ENCODE results near the gene GNL3.

The GNL3 gene

DNA sequence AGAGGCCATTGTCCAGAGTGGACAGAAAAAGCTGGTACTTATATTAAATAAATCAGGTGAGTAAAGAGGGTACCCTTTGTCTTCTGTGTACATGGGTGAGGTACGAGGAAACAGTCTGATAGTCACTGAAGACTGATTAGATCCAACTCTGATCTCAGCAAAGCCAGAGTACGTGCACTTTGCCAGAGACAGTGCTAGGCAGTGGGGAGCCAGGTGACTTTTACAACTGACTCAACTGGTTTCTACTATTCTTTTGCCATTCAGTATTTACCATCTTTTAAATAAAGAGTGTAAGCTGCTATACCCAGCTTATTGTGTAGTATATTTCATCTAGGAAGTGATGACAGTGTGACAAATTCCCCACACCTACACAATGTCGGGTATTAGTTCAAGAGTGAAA lies 3.3 kb downstream of the GNL3 start:
- no peak for DNase-seq

DNA sequence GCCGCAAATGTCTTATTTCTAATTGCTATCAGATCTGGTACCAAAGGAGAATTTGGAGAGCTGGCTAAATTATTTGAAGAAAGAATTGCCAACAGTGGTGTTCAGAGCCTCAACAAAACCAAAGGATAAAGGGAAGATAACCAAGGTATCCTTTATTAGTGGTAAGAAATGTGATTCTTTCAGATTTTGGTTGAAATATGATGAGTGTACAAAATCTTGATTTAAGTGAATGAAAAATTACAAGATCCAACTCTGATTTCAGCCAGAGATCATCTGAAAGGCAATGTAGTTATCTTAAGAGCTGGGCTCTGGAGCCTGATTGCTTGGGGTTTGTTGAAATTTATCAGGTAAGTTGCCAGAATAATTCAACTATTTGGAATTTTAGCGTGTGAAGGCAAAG lies 4.7 kb downstream of the GNL3 start:
- no peak for DNase-seq

DNA sequence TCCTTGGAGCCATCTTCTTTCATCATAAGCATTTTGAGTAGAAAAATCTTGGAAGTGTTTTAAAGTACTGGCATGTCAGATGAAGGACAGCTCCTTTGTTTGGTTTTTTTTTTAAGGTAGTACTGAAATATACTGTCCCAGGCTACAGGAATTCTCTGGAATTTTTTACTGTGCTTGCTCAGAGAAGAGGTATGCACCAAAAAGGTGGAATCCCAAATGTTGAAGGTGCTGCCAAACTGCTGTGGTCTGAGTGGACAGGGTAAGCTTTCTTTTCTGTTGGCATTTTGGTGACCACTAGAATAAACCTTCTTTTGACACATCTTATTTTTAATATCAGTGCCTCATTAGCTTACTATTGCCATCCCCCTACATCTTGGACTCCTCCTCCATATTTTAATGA lies 7.2 kb downstream of the GNL3 start:
- DNase-seq: no peak

DNA sequence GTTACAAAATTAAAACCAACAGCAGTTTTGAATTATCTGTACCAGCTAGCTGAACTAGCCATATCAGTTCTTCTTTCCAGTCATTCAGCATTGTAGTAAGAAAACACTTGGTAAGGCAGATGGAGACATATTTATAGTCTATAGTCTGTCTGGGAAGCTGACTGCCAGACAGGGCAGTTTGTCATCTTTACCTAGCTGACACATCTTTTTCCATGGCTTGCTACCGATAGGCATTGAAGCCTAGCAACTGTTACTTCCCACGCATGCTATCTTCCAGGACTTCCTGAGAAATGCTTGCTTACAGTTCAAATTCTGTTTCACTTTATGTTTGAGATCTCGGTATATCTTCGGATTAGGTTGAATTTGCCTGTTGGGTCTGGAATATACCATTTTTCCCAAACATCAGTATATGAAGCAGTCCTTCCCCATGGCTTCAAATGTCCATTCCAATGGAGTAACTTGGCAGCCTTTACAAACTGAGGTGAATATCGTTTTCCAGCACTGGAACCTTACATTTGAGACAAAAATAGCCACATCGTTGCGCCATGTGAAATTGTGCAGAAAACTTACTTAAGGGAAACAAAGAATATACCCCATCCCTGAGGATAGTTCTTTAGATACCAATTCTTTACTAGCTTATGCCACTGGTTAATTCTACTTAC lies 8.8 kb downstream of the GNL3 start:
- DNase-seq: no peak

DNA sequence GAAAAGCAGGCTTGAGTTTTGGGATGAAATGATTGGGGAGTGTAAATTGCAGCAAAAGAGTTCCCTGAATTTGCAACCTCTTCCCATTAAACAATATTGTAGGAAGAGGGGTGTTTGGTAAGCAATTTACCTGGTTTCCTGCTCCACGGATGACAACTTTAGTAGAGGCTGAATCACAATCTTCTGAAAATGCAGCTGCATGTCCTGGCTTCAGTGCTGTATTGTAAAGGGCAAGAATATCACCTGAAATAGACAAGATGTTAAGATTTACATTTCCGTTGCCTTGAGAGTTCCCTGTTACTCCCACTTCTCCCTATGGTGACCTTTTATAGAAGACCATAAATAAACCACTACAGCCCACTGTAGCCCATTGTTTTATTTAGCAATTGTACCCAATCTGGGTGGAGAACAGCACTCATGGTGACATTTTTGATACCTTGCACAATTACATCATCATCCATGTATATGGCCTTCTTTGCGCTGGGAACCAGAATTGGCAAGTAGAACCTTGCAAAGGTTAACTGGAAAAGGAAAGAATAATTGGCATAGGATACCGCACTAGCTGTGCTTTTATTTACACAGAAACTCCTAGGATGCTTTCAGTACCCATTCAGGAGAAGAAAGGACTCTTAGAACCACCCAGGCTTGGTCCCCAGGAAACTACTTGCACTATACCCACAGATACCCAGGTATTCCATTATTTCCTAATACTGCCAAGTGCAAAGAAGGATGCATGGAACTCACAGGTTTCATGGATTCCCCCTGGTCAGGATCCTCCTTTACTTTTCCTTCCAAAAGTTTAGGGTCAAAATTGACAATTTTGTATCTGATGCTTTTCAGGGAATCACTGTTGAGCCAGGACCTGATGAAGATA lies 10.2 kb downstream of the GNL3 start:
- DNase-seq: no peak

DNA sequence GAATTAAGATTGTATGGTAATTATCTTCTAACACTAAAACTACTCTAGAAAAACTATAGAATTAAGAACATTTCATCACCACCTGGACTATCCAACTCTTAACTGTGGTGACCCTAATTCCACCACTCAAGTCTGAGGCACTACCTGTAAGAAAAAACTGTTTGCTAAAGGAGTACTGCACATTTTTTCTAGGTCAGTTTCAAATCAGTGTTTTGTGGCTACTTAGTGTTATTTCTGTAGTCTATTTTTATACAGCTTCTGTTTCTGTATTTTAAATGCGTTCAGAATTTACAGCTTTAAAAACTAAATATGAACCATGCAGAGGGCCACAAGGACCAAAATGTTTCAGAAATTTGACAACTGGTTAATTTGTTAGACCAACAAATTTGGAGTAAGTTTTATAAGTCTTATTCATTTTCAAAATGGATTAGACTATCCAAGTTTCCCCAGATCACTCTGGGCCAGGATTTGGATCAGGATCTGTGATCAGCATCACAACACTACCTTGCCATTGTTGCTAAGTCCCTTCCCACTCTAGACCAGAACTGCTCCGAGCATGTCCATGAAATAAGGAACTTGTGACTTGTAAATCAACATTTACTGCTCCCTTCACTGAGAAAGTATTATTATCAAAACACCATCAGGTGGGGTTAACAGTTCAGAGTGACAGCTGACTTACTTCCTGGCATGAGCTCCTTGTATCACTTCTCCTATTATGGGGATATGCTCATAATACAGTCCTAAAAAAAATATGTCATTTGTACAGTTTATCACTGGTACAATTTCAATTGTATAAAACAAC lies 11.2 kb downstream of the GNL3 start:
- no peak for DNase-seq

DNA sequence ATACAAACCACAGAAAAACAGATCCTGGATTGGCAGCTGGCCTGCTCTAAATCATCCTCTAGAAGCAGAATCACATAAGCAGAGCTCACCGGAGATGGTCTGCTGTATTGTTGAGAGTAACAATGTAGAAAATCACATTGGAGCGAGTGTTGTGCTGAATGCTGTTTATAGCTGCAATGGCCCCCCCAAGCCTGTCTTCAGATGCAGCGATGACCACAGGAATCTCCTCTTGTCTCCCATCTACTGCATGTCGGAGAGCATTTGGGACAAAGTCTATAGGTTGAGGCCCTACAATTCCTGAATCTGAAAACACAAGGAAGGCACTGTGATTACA lies 11.8 kb downstream of the GNL3 start:
- DNase-seq: no peak

DNA sequence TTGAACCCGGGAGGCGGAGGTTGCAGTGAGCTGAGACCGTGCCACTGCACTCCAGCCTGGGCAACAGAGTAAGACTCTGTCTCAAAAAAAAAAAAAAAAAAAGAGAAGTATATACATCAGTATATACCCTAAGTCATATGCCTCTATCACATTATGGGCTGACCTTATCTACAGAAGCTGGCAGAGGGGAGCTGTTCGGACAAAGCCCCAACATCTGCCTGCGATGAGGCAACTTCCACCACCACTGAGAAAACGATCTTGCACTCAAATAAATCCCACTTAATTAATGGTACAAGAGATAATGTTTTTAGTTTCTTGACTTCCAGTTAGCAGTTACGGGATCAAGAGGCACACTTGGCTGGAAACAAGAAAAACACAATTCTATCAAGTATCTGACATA lies 17.5 kb downstream of the GNL3 start:
- no peak for DNase-seq

DNA sequence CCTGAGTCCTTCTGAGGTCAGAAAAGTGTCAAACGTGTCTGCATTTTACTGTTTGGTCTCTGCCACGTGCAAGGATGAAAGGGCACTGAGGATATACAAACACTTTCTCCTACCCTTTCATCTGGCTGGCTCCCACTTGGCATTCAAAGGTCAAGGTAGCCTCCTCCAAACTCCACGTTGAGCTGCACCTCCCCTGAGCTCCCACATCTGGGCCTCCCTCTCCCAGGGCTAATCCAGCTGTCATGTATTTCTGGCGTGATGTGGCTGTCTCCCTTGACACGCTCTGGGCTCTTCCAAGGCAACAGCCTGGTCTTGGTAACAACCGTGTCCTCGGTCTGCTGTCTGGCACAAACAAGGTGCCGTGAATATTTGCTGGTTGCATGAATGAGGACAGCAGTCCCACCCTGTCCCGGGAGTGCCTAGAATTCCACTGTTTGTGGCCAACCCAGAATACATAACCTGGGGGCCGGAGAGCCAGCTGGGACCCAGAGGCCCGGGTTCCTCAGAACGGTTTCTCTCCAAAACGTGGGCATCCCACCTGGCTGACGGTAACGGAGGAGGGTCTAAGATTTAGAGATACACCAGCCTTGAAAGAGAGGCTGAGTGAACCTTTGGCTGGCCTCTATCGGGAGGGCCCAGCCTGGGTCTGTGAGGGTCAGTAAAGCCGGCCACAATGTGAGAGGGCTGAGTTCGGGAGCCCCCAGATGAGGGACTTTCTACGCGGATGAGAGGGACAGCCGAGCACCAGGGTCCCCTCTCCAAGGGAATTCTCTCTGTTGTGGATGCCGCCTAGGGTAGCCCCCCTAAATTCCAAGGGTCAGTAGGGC lies 19.0 kb downstream of the GNL3 start:
- DNase-seq: peak; percentile 64

DNA sequence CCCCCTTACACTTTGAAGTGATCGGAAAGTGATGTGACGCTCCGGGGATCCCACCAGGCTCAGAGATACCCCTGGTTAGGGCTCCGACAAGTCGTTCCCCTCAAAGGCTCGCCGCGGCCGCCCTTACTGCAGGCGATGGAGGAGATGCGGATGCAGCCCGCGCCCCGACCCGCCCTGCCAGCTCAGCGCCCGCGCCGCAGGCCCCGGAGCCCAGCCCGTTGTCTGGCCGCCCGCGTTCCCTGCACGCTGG lies 19.5 kb downstream of the GNL3 start:
- DNase-seq: no peak

DNA sequence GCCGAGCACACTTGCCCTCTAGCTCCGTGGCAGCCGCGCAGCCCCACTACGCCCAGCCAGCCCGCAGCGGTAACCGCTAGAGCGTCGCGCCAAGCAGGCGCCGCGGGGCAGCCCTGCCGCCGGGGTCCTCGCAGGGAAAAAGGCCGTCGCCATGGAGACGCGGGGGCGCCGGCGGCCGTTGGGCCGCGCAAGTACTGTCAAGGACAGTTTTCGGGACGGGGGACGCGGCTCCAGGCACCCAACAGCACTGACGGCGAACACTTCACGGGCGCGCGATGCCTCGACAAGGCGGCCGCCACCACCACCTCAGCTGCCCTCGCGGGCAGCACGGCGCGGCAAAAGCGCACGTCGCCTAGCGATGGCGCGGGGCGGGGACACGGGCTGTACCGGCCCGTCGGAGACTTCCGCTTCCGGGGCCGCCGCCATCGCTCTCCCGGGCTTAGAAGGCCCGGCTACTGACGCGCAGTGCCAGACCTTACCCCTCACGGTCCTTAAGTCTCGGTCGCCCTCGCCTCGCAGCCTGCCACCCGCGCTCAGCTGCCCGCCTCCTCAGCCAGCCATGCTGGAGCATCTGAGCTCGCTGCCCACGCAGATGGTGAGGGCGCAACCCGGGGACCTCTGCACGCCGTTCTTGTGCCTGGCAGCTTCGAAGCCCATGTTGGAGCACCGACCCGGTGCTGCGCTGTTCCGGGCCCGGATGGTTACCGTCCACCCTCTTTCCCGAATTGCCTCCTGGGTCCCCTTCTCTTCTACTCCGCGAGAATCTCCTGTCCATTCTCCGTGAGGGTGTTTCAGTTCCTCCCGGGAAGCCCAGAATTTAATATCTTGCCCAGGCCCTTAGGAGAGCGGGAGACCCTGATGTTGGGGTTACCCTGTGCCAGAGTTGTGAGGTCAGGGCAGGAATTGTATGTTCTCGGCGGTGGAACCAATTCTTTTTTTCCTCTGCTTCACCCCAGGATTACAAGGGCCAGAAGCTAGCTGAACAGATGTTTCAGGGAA lies 20.2 kb downstream of the GNL3 start, which contains the start of the genes GLT8D1 and SPCS1:
TSS of gene GLT8D1 (minus strand) at position 104 of the 999 bp plus-strand sequence. CDS start 5,331 bp downstream, outside the sequence.
TSS of gene SPCS1 (plus strand) at position 419 of the 999 bp plus-strand sequence. CDS start at position 560, 141 bp downstream.
- DNase-seq: peak; percentile 95

DNA sequence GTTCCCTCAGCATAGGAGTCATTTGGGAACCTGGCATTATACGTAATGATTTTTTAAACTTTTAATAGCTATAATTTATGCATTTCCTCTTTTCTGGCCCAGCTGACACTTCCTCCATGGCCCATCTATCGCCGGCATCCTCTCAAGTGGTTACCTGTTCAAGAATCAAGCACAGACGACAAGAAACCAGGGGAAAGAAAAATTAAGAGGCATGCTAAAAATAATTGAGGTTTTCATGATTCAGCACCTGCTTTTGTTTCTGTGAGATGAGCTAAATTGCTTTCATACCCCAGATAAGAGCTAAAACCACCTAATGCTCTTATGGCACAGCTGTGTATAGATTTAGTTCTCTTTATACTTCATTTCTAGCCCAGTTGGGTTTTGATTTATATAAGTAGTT lies 21.8 kb downstream of the GNL3 start:
- no peak for DNase-seq

DNA sequence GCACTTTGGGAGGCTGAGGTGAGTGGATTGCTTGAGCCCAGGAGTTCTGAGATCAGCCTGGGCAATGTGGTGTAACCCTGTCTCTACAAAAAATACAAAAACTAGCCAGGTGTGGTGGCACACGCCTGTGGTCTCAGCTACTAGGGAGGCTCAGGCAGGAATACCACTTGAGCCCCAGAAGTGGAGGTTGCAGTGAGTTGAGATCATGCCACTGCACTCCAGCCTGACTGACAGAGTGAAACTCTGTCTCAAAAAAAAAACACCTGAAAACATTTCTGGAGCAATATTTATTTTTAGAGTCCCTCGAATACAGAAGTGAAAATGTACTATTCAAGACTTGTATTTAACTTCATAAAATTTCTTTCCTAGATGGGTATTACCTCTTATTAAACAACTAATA lies 24.7 kb downstream of the GNL3 start:
- DNase-seq: no peak

DNA sequence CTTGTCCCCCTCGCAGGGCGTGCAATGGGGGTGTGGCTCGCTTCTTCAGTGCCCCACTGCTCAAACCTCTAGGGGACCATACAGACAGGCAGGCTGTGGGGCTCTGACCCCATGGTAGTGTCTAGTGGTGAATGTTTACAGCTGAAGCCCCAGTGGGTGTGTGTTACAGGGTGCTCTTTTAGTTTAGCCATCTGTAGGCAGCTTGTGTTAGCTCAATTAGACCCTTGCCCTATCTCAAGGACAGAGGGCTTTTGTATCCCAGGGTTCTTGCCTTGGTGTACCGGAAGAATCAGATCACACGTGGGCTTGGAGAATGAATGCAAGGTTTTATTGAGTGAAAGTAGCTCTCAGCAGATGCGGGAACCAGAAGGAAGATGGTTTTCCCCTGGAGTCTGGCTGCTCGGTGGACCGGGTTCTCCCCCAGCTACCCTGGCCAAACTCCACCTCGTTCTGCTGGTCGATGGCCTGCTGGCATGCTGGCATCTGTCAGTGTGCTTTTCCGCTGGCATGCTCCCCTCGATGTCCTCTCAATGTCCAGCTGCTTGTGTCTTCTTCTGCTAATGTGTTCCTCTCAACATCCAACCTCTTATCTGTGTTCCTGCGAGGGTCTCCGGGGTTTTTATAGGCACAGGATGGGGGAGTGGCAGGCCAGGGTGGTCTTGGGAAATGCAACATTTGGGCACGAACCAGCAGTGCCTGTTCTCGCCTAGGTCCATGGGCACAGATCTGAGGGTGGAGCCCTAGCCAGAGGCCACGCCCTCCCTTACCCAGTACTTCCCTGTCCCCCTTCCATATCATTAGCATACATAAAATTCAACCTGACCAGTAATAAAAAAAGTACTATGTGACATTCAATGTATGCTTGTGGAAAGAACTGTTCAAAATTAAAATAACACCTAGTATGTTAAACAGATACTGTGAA lies 26.7 kb downstream of the GNL3 start:
- DNase-seq: no peak

DNA sequence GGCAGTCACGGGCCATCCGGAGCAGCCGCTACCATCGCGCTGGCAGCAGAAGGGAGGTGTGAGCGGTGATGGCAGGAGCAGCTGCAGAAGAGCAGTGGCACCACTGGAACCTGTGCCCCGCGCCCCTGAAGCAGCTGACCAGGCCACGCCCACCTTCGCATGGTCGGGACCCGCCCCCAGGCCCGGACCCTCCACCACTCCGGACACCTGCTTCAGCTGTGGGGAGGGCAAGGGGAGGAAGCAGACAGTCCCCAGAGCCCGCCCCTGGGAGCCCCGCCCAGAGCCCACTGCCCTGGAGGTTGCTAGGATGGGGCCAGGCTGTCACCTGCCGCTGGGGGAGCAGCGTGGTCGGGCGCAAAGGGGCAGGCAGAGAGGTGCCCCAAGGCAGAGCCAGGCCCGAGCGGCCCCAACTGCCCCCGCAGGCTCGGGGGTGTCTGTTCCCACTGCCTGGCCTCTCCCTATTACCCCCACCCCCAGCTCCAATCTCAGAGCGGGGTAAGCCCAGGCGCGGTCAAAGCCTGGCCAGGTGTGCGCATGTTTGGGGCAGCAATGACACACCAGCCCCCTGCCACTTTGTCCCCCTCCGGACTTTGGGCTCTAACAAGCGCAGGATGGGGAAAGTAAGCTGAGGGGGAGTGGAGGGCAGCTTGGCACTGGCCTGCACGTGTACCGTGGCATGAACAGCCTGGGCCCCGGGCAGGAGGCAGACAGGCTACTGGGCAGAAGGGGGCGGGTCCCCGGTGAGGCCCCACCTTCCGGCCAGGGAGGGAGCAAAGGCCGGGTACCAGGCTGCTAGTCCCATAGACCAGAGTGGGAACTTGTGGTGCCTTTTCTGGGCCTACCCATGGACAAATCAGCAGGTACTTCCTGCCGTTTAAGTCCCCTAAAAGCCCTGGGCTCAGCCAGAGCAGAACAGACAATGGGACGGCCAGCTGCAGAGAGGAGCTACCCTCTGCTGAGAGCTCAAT lies 28.8 kb downstream of the GNL3 start:
- no peak for DNase-seq

DNA sequence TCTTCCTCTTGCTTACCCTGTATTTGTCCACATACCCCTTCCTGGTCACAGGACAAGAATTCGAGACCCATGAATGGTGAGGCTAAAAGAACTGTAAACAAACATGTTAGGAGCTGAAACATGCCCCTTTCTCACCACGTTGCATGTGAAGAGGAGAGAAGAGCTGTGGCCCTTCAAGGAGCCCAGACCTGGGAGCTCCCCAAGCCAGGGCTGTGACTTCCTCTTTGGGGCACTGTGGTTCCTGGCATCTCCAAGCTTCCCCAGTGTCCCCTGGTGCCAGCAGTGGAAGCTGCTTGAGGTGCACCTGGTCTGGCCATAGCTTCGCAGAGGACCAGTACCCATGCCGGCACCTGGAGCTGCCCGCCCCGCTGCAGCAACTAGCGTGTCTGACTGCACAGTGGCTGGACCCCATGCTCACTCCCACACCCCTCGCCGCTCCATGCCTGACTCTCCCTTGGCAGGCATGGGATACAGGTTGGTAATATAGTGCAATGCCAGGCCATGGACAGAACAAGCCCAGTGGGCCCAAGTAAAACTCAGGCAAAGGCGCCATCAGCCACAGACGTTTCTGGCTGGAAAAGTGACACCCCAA lies 30.0 kb downstream of the GNL3 start:
- DNase-seq: no peak

DNA sequence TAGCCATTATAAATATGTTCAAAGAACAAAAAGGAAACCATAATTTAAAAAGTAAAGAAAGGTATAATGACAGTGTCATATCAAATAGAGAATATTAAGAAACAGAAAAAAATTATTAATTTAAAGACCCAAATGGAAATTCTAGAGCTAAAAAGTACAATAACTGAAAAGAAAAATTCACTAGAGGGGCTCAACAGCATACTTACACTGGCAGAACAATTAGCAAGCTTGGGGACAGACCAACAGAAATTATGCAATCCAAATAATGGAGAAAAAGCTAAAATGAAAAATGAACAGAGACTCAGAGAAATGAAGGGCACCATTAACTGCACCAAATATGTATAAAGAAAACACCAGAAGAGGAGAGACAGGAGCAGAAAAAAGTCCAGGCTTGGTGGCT lies 33.8 kb downstream of the GNL3 start:
- DNase-seq: no peak

DNA sequence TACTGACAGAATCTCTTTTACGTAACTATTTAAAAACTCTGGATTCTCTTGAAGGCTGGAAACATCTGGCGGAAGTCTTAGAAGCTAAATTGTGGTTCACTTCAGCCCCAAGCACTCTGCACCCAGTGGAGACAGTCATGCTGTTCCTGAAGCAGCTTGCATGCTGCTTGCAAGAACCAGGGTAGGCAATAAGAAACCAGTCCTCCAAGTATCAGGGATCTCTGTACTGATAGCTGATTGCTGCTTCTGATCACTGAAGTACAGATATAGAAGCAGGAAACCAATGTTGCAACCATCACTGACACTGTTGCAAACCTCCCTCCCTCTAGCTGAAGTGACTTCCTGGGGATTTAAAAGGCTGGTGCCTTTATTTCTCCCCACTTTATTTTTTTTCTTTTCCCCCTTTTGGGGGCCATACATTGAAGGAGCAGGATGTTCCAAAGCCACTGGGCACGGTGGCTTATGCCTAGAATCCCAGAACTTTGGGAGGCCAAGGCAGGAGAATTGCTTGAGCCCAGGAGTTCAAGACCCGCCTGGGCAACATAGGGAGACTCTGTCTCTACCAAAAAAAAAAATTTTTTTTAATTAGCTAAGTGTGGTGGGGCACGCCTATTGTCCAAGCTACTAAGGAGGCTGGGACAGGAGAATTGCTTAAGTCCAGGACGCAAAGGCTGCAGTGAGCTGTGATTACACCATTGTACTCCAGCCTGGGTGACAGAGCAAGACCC lies 35.3 kb downstream of the GNL3 start:
- no peak for DNase-seq
